Gastroesophageal sphincter (tissue), 4 donors: ENCODE results near the gene EEF2K. TPM values are rescaled to one million over a fixed set of nuclear protein-coding genes. Genes with fewer than 3 reads are reported as not detected.

Experiments
- ATAC-seq: fragments of 150-250 bp; one replicate; pipeline ENCODE4 v1.9.1; 2016; ENCODE audit warnings: mild to moderate bottlenecking, moderate library complexity
- H3K27ac ChIP-seq, 4 donors: fragments of 200-600 bp; sonication (generic) in 3 of 4; 1 replicate in 3 of 4; 2 replicates in 1 of 4; pipeline ENCODE4 v1.5.1; 2016 to 2019
- H3K27me3 ChIP-seq: fragments of 200-600 bp; sonication (generic); one replicate; pipeline ENCODE4 v1.5.1; 2019
- H3K36me3 ChIP-seq, 2 donors: fragments of 200-600 bp; sonication (generic); one replicate each; pipeline ENCODE4 v1.5.1; 2019; ENCODE audit warnings: control low read depth in 1 of 2
- H3K4me1 ChIP-seq, 3 donors: fragments of 200-600 bp; sonication (generic); 1 replicate in 2 of 3; 2 replicates in 1 of 3; pipeline ENCODE4 v1.5.1; 2016 to 2019; ENCODE audit warnings: control low read depth in 2 of 3
- H3K4me3 ChIP-seq, 2 donors: fragments of 200-600 bp; sonication (generic); one replicate each; pipeline ENCODE4 v1.5.1; 2019; ENCODE audit warnings: mild to moderate bottlenecking in 1 of 2, moderate library complexity in 1 of 2
- H3K9me3 ChIP-seq, 3 donors: fragments of 200-600 bp; sonication (generic); one replicate each; pipeline ENCODE4 v1.5.1; 2017 to 2019; ENCODE audit warnings: control low read depth in 2 of 3
- EP300 ChIP-seq: sonication (generic); formaldehyde crosslinking; IDR thresholded peaks from one replicate; pipeline ENCODE4 v1.6.1; 2017; ENCODE audit warnings: antibody characterized with exemption, mild to moderate bottlenecking
- POLR2A ChIP-seq, 2 donors: fragments of 450-650 bp; IDR thresholded peaks; one replicate each; pipeline ENCODE4 v1.6.1; 2017; ENCODE audit warnings: antibody characterized with exemption in 2 of 2, mild to moderate bottlenecking in 2 of 2, moderate library complexity in 1 of 2
- POLR2AphosphoS5 ChIP-seq: sonication (generic); formaldehyde crosslinking; IDR thresholded peaks from one replicate; pipeline ENCODE4 v1.6.1; 2017; ENCODE audit warnings: antibody characterized with exemption
- WGBS, 2 donors: methylation state at CpG; one replicate each; pipeline ENCODE4 v1.1.5; 2018; ENCODE audit warnings: low coverage in 1 of 2; 5-methylcytosine and 5-hydroxymethylcytosine counted together
- total RNA-seq, 4 donors: library from RNA; depleted of rRNA; stranded (reverse); fragments of >200 nt; gene quantifications; one replicate each; pipeline ENCODE4 v1.1.0, GENCODE V29; 2016
- TF ChIP-seq, protein P1 (sequence below), 4 experiments: fragments of 200-600 bp in 2 of 4; fragments of 450-650 bp in 2 of 4; sonication (generic) in 1 of 4; IDR thresholded peaks; one replicate each; pipeline ENCODE4 v1.5.1; 2017 to 2019; ENCODE audit warnings: antibody characterized with exemption in 4 of 4, mild to moderate bottlenecking in 2 of 4, moderate library complexity in 2 of 4

Gene EEF2K
- total RNA-seq, 4 donors from 2014 or later, result 31.3 to 38.9 (median 34.8) TPM

DNA sequence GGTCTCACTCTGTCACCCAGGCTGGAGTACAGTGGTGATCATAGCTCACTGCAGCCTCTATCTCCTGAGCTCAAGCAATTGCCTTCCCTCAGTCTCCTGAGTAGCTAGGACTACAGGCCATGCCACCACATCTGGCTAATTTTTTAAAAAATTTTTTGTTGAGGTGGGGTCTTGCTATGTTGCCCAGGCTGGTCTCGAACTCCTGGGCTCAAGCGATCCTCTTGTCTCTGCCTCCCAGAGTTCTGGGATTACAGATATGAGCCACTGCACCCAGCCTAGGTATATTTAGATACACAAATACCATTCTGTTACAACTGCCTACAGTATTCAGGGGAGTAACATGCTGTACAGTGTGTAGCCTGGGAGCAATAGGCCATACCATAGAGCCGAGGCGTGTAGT, 105.4 kb downstream of the EEF2K start:
- H3K4me3 ChIP-seq, result no peak overlapping the region
- H3K4me1 ChIP-seq, result no peaks in the 10 kb centered on the region
- 90% methylated on average over 2 of the region's 4 CpGs; no CpG with 5 or more reads in 1 of the 2 donors for WGBS, 2 donors
- H3K27me3 ChIP-seq, result no peaks in the 10 kb centered on the region
- peaks cover 0 to 100% of the 10 kb centered on the region in 2 donors for H3K36me3 ChIP-seq
- TF ChIP-seq POLR2A (IDR thresholded peaks at IDR 0.05), result no peak
- TF ChIP-seq, protein P1, sequence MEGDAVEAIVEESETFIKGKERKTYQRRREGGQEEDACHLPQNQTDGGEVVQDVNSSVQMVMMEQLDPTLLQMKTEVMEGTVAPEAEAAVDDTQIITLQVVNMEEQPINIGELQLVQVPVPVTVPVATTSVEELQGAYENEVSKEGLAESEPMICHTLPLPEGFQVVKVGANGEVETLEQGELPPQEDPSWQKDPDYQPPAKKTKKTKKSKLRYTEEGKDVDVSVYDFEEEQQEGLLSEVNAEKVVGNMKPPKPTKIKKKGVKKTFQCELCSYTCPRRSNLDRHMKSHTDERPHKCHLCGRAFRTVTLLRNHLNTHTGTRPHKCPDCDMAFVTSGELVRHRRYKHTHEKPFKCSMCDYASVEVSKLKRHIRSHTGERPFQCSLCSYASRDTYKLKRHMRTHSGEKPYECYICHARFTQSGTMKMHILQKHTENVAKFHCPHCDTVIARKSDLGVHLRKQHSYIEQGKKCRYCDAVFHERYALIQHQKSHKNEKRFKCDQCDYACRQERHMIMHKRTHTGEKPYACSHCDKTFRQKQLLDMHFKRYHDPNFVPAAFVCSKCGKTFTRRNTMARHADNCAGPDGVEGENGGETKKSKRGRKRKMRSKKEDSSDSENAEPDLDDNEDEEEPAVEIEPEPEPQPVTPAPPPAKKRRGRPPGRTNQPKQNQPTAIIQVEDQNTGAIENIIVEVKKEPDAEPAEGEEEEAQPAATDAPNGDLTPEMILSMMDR (IDR thresholded peaks at IDR 0.05), result no peak
- TF ChIP-seq EP300, result no peak
- no peak for TF ChIP-seq POLR2AphosphoS5
- ATAC-seq, result no peak
- no peak overlapping the region for H3K27ac ChIP-seq
- H3K9me3 ChIP-seq, result no peaks in the 10 kb centered on the region

DNA sequence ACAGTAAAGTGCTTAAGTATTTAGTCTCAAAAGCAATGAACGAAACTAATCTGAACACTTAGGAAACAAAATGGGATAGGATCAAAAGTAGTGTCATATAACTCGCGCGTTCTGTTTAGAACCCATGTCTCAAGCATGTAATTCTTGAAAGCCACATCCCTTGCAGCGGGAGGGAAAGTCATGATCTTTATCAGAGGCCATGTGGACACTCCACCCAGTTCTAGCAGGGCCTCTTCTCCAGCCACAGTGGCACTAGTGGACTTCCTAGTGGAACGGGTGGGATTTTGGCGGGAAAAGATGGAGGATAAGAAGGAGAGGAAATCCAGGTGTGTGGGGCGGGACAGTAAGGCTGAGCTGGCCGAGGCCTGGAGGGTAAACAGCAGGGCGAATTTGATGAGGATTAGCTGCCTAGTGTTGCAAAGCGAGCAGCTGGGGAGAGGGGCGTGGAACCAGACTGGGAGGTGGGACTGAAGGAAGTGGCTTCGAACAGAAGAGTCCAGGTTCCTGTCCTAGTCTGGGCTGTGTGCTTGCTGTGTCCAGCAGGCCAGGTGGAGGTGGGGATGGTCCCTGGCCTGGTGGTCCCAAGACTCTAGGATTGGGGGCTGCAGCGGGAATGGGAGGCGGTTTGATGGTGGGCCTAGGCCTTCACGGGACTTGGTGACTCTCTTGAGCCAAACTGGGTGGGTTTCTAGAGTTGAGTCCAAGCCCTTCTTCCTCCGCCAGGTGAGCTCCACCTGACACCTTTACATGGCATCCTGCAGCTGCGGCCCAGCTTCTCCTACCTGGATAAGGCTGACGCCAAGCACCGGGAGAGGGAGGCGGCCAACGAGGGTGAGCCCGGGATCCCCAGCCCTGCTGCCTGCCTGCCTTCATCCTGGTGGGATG, 107.1 kb downstream of the EEF2K start:
- no peak for ATAC-seq
- 80 to 89% methylated on average over 11 of the region's 23 CpGs for WGBS, 2 donors
- peaks cover 0 to 100% of the 10 kb centered on the region in 2 donors for H3K36me3 ChIP-seq
- H3K4me3 ChIP-seq, result no peak overlapping the region
- H3K9me3 ChIP-seq, result no peaks in the 10 kb centered on the region
- TF ChIP-seq EP300, result no peak
- TF ChIP-seq POLR2A (IDR thresholded peaks at IDR 0.05), result no peak
- TF ChIP-seq POLR2AphosphoS5, result no peak
- no peaks in the 10 kb centered on the region for H3K27me3 ChIP-seq
- H3K4me1 ChIP-seq, result no peaks in the 10 kb centered on the region
- no peak overlapping the region for H3K27ac ChIP-seq

DNA sequence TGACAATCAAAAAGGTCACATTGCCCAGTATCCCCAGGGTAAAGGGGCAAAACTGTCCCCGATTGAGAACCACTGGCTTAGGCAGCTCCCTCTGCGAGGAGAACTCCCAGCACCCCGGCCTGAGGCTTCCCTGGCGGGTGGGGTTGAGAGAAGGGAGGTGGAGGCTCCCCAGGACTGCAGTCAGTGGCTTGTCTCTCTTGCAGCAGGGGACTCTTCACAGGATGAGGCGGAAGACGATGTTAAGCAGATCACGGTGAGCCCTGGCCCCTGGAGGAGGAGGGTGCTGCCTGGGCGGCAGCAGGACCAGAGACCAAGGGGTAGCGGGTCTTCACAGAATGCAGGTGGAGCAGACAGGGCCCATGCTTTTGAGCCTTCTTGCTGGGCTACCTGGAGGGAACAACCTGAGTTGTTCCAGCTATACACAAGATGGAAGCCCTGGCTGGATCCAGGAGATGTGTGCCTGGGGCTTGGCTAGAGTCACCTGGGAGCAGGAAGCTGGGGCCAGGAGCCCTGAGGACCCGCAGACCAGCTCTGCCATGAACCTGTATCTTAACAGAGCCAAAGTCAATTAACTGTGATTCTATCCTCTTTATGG, 107.9 kb downstream of the EEF2K start:
- WGBS, 2 donors, result 100% methylated on average over 1 of the region's 10 CpGs; no CpG with 5 or more reads in 1 of the 2 donors
- Histone ChIP-seq H3K27me3 (no peaks in the 10 kb centered on the region), H3K36me3 (peaks cover 0 to 100% of the 10 kb centered on the region in 2 donors), H3K4me1 (no peaks in the 10 kb centered on the region), H3K9me3 (no peaks in the 10 kb centered on the region), H3K27ac (no peak overlapping the region), H3K4me3 (no peak overlapping the region)
- ATAC-seq, result no peak
- TF ChIP-seq POLR2A (IDR thresholded peaks at IDR 0.05) (no peak), EP300 (no peak), POLR2AphosphoS5 (no peak)
- TF ChIP-seq, protein P1 (IDR thresholded peaks at IDR 0.05), result no peak

DNA sequence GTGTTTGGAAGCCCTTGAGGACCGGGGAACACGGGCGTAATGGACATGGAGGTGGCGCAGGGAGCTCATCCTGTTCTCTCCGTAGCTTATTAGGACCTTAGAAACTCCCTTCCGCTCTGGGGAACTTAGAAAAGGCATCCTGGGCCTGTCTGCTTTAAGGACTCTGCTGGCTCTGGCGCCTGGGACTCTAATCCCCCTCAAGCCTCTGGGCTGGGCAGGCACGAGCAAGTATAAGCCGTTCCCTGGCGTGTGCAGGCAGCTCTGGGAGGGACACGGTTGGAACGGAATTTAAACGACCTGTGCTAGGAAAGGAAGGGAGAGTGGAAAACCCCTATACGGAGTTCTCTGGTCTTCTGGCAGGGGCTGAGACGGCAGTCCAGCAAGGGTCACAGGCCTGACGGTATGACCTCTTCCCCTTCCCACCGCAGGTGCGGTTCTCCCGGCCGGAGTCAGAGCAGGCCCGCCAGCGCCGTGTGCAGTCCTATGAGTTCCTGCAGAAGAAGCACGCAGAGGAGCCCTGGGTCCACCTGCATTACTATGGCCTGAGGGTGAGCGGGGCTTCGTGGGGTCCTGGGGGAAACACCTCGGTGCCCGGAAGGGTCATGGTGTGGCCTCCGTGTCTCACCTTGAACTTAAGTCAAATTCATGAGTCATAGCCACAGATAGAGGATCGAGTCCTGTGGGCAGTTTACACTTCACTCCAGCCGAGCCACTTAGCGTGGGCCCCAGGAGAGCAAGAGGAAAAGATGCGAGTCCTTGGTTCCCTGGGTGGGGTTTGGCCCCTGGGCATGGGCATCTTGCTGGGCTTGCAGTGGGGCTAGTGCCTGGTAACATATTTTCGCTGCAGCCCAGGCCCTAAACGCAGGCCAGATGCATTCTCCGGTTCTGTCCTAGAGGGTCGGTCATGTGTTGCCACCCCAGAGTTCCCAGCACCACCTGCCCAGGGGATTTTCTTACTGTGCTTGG, 108.9 kb downstream of the EEF2K start:
- Histone ChIP-seq H3K4me1 (no peaks in the 10 kb centered on the region), H3K27ac (no peak overlapping the region), H3K27me3 (no peaks in the 10 kb centered on the region), H3K36me3 (peaks cover 0 to 100% of the 10 kb centered on the region in 2 donors), H3K9me3 (no peaks in the 10 kb centered on the region), H3K4me3 (no peak overlapping the region)
- TF ChIP-seq EP300 (no peak), POLR2A (IDR thresholded peaks at IDR 0.05) (no peak), POLR2AphosphoS5 (no peak)
- TF ChIP-seq, protein P1 (IDR thresholded peaks at IDR 0.05), result no peak
- WGBS, 2 donors, result 89 to 91% methylated on average over 9 to 28 of the region's 37 CpGs
- no peak for ATAC-seq

DNA sequence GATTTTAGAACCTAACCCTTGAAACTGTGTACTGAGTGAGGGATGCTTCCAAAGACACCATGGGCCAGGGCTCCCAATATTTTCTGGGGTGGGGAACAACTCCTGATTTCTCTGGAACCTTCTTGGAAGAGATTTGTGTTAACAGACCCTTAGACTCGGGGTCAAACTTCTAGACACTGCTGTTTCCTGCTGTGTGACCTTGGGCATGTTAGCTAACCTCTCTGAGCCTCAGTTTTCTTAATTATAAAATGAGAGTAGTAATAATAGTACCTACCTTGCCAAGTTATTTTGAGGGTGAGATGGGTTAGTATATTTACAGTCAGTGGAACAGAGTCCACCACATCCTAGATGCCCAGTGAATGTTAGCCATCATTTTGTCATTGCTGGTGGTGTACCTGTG, 109.9 kb downstream of the EEF2K start:
- 86 to 89% methylated on average over 1 of the region's 1 CpG for WGBS, 2 donors
- TF ChIP-seq POLR2AphosphoS5 (no peak), EP300 (no peak), POLR2A (IDR thresholded peaks at IDR 0.05) (no peak)
- TF ChIP-seq, protein P1 (IDR thresholded peaks at IDR 0.05), result no peak
- no peak overlapping the region for H3K27ac ChIP-seq
- no peaks in the 10 kb centered on the region for H3K4me1 ChIP-seq
- no peak overlapping the region for H3K4me3 ChIP-seq
- no peak for ATAC-seq
- H3K27me3 ChIP-seq, result no peaks in the 10 kb centered on the region
- no peaks in the 10 kb centered on the region for H3K9me3 ChIP-seq
- H3K36me3 ChIP-seq, result peaks cover 0 to 100% of the 10 kb centered on the region in 2 donors
